ENCODE measurements around the gene PTPN14. TPM values are rescaled to one million over a fixed set of nuclear protein-coding genes. Genes with fewer than 3 reads are reported as not detected.

PTPN14 gene
- total RNA-seq, 2 experiments from 2014 or later: 0.08 to 0.09 TPM

GRCh38 chr1:214362188-214362882 lies 189.1 kb downstream of the PTPN14 start:
- H3K4me3 Mint-ChIP-seq: no peak overlapping the region
- DNase-seq: no peak
- peaks cover 2% of the 10 kb centered on the region for H3K9me3 Mint-ChIP-seq
- ATAC-seq (ENCODE audit: low read depth): no peak
- peaks cover 19% of the 10 kb centered on the region for H3K27me3 Mint-ChIP-seq
- peaks cover 1% of the 10 kb centered on the region for H3K36me3 Mint-ChIP-seq
- no peaks in the 10 kb centered on the region for H3K4me1 Mint-ChIP-seq
- H3K27ac Mint-ChIP-seq: no peak overlapping the region
- POLR2A ChIA-PET: no interaction called here

GRCh38 chr1:214361636-214362035 lies 189.8 kb downstream of the PTPN14 start:
- POLR2A ChIA-PET: no interaction called here
- H3K4me1 Mint-ChIP-seq: no peaks in the 10 kb centered on the region
- peaks cover 2% of the 10 kb centered on the region for H3K9me3 Mint-ChIP-seq
- no peak overlapping the region for H3K27ac Mint-ChIP-seq
- H3K36me3 Mint-ChIP-seq: peaks cover 1% of the 10 kb centered on the region
- ATAC-seq (ENCODE audit: low read depth) (no peak), DNase-seq (no peak)
- H3K4me3 Mint-ChIP-seq: no peak overlapping the region
- peaks cover 23% of the 10 kb centered on the region for H3K27me3 Mint-ChIP-seq

GRCh38 chr1:214360525-214361164 lies 190.8 kb downstream of the PTPN14 start:
- Mint-ChIP-seq H3K27ac (no peak overlapping the region), H3K4me1 (no peaks in the 10 kb centered on the region), H3K27me3 (peaks cover 15% of the 10 kb centered on the region), H3K36me3 (peaks cover 1% of the 10 kb centered on the region), H3K9me3 (peaks cover 2% of the 10 kb centered on the region), H3K4me3 (no peak overlapping the region)
- DNase-seq (no peak), ATAC-seq (ENCODE audit: low read depth) (no peak)
- POLR2A ChIA-PET: no interaction called here

GRCh38 chr1:214360116-214360515 lies 191.3 kb downstream of the PTPN14 start:
- ATAC-seq (ENCODE audit: low read depth): no peak
- peaks cover 1% of the 10 kb centered on the region for H3K36me3 Mint-ChIP-seq
- no peak for DNase-seq
- peaks cover 20% of the 10 kb centered on the region for H3K27me3 Mint-ChIP-seq
- peaks cover 2% of the 10 kb centered on the region for H3K9me3 Mint-ChIP-seq
- H3K4me1 Mint-ChIP-seq: no peaks in the 10 kb centered on the region
- no peak overlapping the region for H3K27ac Mint-ChIP-seq
- no peak overlapping the region for H3K4me3 Mint-ChIP-seq
- POLR2A ChIA-PET: no interaction called here

GRCh38 chr1:214354440-214355148 lies 196.8 kb downstream of the PTPN14 start:
- Mint-ChIP-seq H3K27me3 (peaks cover 9% of the 10 kb centered on the region), H3K9me3 (no peaks in the 10 kb centered on the region), H3K27ac (no peak overlapping the region), H3K4me1 (no peaks in the 10 kb centered on the region), H3K4me3 (no peak overlapping the region), H3K36me3 (no peaks in the 10 kb centered on the region)
- DNase-seq (no peak), ATAC-seq (ENCODE audit: low read depth) (no peak)
- POLR2A ChIA-PET: no interaction called here

- Mint-ChIP-seq H3K4me1 (no peaks in the 10 kb centered on the region), H3K4me3 (no peak overlapping the region)
These were observed 198.6 kb downstream of the PTPN14 start for GRCh38 chr1:214352838-214353237.

GRCh38 chr1:214351551-214352277 lies 199.7 kb downstream of the PTPN14 start:
- H3K27me3 Mint-ChIP-seq: peaks cover 6% of the 10 kb centered on the region
- ATAC-seq (ENCODE audit: low read depth) (no peak), DNase-seq (no peak)
- H3K27ac Mint-ChIP-seq: no peak overlapping the region
- no peaks in the 10 kb centered on the region for H3K9me3 Mint-ChIP-seq
- POLR2A ChIA-PET: no interaction called here
- no peaks in the 10 kb centered on the region for H3K4me1 Mint-ChIP-seq
- H3K36me3 Mint-ChIP-seq: no peaks in the 10 kb centered on the region
- H3K4me3 Mint-ChIP-seq: no peak overlapping the region

More at GRCh38 chr1:214352838-214353237, 198.6 kb downstream of the PTPN14 start:
- Mint-ChIP-seq H3K36me3 (no peaks in the 10 kb centered on the region), H3K27ac (no peak overlapping the region), H3K9me3 (no peaks in the 10 kb centered on the region), H3K27me3 (peaks cover 9% of the 10 kb centered on the region)
- POLR2A ChIA-PET: no interaction called here
- DNase-seq: no peak
- ATAC-seq (ENCODE audit: low read depth): no peak

- H3K27me3 Mint-ChIP-seq: no peaks in the 10 kb centered on the region
- peaks cover 6% of the 10 kb centered on the region for H3K36me3 Mint-ChIP-seq
- H3K4me1 Mint-ChIP-seq: no peaks in the 10 kb centered on the region
- no peak overlapping the region for H3K27ac Mint-ChIP-seq
- POLR2A ChIA-PET: interaction anchor here (0.6 kb wide), 1 partner anchor 8 kb away, joined by 4 read pairs; no protein-coding TSS in a partner anchor
- ATAC-seq (ENCODE audit: low read depth): no peak
- DNase-seq: no peak
- no peak overlapping the region for H3K4me3 Mint-ChIP-seq
- peaks cover 2% of the 10 kb centered on the region for H3K9me3 Mint-ChIP-seq
These were observed 201.6 kb downstream of the PTPN14 start for GRCh38 chr1:214349781-214350180.

- no peak for ATAC-seq (ENCODE audit: low read depth)
- H3K36me3 Mint-ChIP-seq: peaks cover 13% of the 10 kb centered on the region
- peaks cover 8% of the 10 kb centered on the region for H3K9me3 Mint-ChIP-seq
- no peak overlapping the region for H3K27ac Mint-ChIP-seq
- DNase-seq: no peak
- no peaks in the 10 kb centered on the region for H3K27me3 Mint-ChIP-seq
- H3K4me3 Mint-ChIP-seq: no peak overlapping the region
- no peaks in the 10 kb centered on the region for H3K4me1 Mint-ChIP-seq
- POLR2A ChIA-PET: no interaction called here
These were observed 202.4 kb downstream of the PTPN14 start for GRCh38 chr1:214349008-214349407.

GRCh38 chr1:214344897-214345296 lies 206.5 kb downstream of the PTPN14 start:
- no peaks in the 10 kb centered on the region for H3K4me1 Mint-ChIP-seq
- DNase-seq: no peak
- POLR2A ChIA-PET: no interaction called here
- no peak overlapping the region for H3K27ac Mint-ChIP-seq
- H3K27me3 Mint-ChIP-seq: no peaks in the 10 kb centered on the region
- no peak for ATAC-seq (ENCODE audit: low read depth)
- H3K36me3 Mint-ChIP-seq: peaks cover 17% of the 10 kb centered on the region
- H3K9me3 Mint-ChIP-seq: peaks cover 10% of the 10 kb centered on the region
- H3K4me3 Mint-ChIP-seq: no peak overlapping the region

GRCh38 chr1:214342525-214342924 lies 208.9 kb downstream of the PTPN14 start:
- H3K27ac Mint-ChIP-seq: no peak overlapping the region
- H3K4me3 Mint-ChIP-seq: no peak overlapping the region
- no peaks in the 10 kb centered on the region for H3K27me3 Mint-ChIP-seq
- H3K9me3 Mint-ChIP-seq: peaks cover 10% of the 10 kb centered on the region
- no peak for DNase-seq
- ATAC-seq (ENCODE audit: low read depth): no peak
- POLR2A ChIA-PET: no interaction called here
- no peaks in the 10 kb centered on the region for H3K4me1 Mint-ChIP-seq
- H3K36me3 Mint-ChIP-seq: peaks cover 20% of the 10 kb centered on the region

GRCh38 chr1:214341932-214342331 lies 209.5 kb downstream of the PTPN14 start:
- H3K4me1 Mint-ChIP-seq: peaks cover 2% of the 10 kb centered on the region
- H3K27me3 Mint-ChIP-seq: no peaks in the 10 kb centered on the region
- ATAC-seq (ENCODE audit: low read depth): no peak
- H3K27ac Mint-ChIP-seq: no peak overlapping the region
- no peak for DNase-seq
- POLR2A ChIA-PET: interaction anchor here (0.5 kb wide), 1 partner anchor 8 kb away, joined by 4 read pairs; no protein-coding TSS in a partner anchor
- H3K4me3 Mint-ChIP-seq: no peak overlapping the region
- peaks cover 10% of the 10 kb centered on the region for H3K9me3 Mint-ChIP-seq
- H3K36me3 Mint-ChIP-seq: peaks cover 22% of the 10 kb centered on the region

GRCh38 chr1:214341459-214341858 lies 209.9 kb downstream of the PTPN14 start:
- Mint-ChIP-seq H3K36me3 (peaks cover 23% of the 10 kb centered on the region), H3K27me3 (no peaks in the 10 kb centered on the region), H3K27ac (no peak overlapping the region), H3K4me3 (no peak overlapping the region), H3K4me1 (peaks cover 5% of the 10 kb centered on the region), H3K9me3 (peaks cover 10% of the 10 kb centered on the region)
- DNase-seq: no peak
- no peak for ATAC-seq (ENCODE audit: low read depth)
- POLR2A ChIA-PET: interaction anchor here (0.5 kb wide), 1 partner anchor 9 kb away, joined by 4 read pairs; no protein-coding TSS in a partner anchor

Measured in activated naive CD8-positive, alpha-beta T cell treated with anti-CD3 and anti-CD28 coated beads, Interleukin-2, amount 10 ng/mL, durations not matched to agents 7 days and 5 days (primary cell).